Dermis microvascular lymphatic vessel endothelial cell (primary cell): ENCODE results near the gene TOR4A. TPM values are rescaled to one million over a fixed set of nuclear protein-coding genes. Genes with fewer than 3 reads are reported as not detected.

Experiments used
- total RNA-seq: library from RNA; depleted of rRNA; stranded (reverse); fragments of >200 nt; gene quantifications from 2 replicates; pipeline ENCODE4 v1.2.1, GENCODE V29; 2014

Gene TOR4A
- total RNA-seq, 1 donor from 2014 or later: 23.5 TPM

Other genes with a start within 250 kb of the TOR4A start
- gene ABCA2, start 249.5 kb upstream of the TOR4A start, total RNA-seq: 4.5 and 9.9 TPM in 2 replicates
- not detected in 2 replicates for gene FUT7, start 245.6 kb upstream of the TOR4A start, total RNA-seq
- gene NPDC1, start 231.5 kb upstream of the TOR4A start, total RNA-seq: 10.0 and 14.4 TPM in 2 replicates
- gene ENTPD2, start 223.7 kb upstream of the TOR4A start, total RNA-seq: not detected in 2 replicates
- 5.1 and 10.3 TPM in 2 replicates for gene SAPCD2, start 207.2 kb upstream of the TOR4A start, total RNA-seq
- 12.8 and 30.1 TPM in 2 replicates for gene UAP1L1, start 200.2 kb upstream of the TOR4A start, total RNA-seq
- 42.7 and 56.8 TPM in 2 replicates for gene MAN1B1, start 190.7 kb upstream of the TOR4A start, total RNA-seq
- gene DPP7, start 163.0 kb upstream of the TOR4A start, total RNA-seq: 66.8 and 112 TPM in 2 replicates
- gene GRIN1, start 138.6 kb upstream of the TOR4A start, total RNA-seq: 0.13 TPM in 1 of 2 replicates, not detected in the other
- gene LRRC26, start 107.7 kb upstream of the TOR4A start, total RNA-seq: 0.13 TPM in 1 of 2 replicates, not detected in the other
- gene TMEM210, start 105.7 kb upstream of the TOR4A start, total RNA-seq: not detected in 2 replicates
- 15.1 and 22.1 TPM in 2 replicates for gene ANAPC2, start 89.2 kb upstream of the TOR4A start, total RNA-seq
- gene SSNA1, start 89.0 kb upstream of the TOR4A start, total RNA-seq: 90.5 and 93.1 TPM in 2 replicates
- gene TPRN, start 77.0 kb upstream of the TOR4A start, total RNA-seq: 3.3 and 4.4 TPM in 2 replicates
- gene TMEM203, start 72.1 kb upstream of the TOR4A start, total RNA-seq: 19.8 and 25.7 TPM in 2 replicates
- 2.4 and 3.2 TPM in 2 replicates for gene NDOR1, start 72.0 kb upstream of the TOR4A start, total RNA-seq
- under 0.01 and 0.13 TPM in 2 replicates for gene RNF208, start 55.5 kb upstream of the TOR4A start, total RNA-seq
- 0.13 and 0.25 TPM in 2 replicates for gene CYSRT1, start 52.6 kb upstream of the TOR4A start, total RNA-seq
- gene RNF224, start 50.2 kb upstream of the TOR4A start, total RNA-seq: under 0.01 TPM in 1 of 2 replicates, not detected in the other
- gene SLC34A3, start 46.8 kb upstream of the TOR4A start, total RNA-seq: not detected in 2 replicates
- gene TUBB4B, start 36.4 kb upstream of the TOR4A start, total RNA-seq: 127 and 144 TPM in 2 replicates
- not detected in 2 replicates for gene STPG3, start 26.4 kb upstream of the TOR4A start, total RNA-seq
- 55.4 and 56.7 TPM in 2 replicates for gene NELFB, start 22.4 kb upstream of the TOR4A start, total RNA-seq
- gene NRARP, start 24.5 kb downstream of the TOR4A start, total RNA-seq: 36.6 and 52.0 TPM in 2 replicates
- 12.2 and 20.1 TPM in 2 replicates for gene EXD3, start 145.4 kb downstream of the TOR4A start, total RNA-seq
- gene NOXA1, start 145.7 kb downstream of the TOR4A start, total RNA-seq: 1.3 and 2.1 TPM in 2 replicates
- gene ENTPD8, start 163.6 kb downstream of the TOR4A start, total RNA-seq: 0.25 and 0.26 TPM in 2 replicates
- gene NSMF, start 181.6 kb downstream of the TOR4A start, total RNA-seq: 13.2 and 23.8 TPM in 2 replicates